ENCODE data around the gene CLIC1.

DNA sequence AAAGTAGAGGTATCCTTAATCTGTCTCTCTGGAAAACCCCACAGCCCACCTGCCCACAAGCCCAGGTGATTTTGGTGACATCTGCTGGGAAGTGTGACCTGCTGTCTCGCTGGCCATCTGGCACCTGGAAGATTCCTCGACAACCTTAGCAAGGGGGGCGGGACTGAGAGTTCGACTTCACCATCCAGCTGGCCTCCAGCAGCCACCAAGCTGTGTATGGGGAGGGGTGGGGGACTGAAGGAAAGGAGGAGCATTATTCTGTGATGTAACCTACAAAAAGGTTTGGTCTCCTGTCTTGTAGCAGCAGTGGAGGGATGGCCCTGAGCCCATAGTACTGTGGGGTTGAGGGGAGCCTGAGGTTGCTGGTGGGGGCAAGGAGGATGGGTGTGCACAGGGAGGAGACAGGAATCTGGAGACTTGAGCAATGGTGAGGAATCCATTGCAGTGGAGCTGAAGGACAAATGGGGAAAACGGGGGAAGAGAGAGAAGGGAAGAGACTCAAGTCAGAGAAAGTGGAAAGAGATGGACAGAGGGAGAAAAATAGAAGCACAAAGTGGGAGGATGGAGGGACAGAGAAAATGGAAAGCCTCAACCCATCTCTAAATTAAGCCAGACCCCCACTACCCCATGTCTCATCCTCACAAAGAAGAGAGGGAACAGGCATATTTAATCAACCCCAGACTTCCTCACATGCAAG is 25.7 kb downstream of the CLIC1 start:
- no peak for TF ChIP-seq CTCF (conservative IDR thresholded peaks at IDR 0.05; ENCODE audit: low read depth in 2 of 2)
- TF ChIP-seq POLR2AphosphoS5 (IDR thresholded peaks at IDR 0.05; ENCODE audit: low read depth), result no peak
- TF ChIP-seq EZH2phosphoT487 (IDR thresholded peaks at IDR 0.05; ENCODE audit: unreplicated experiment), result no peak
- TF ChIP-seq EZH2 (IDR thresholded peaks at IDR 0.05; ENCODE audit: low read depth, unreplicated experiment), result no peak
- TF ChIP-seq REST (IDR thresholded peaks at IDR 0.05; ENCODE audit: unreplicated experiment), result no peak
- no peak for TF ChIP-seq CREB1 (CRISPR knock-in tag; IDR thresholded peaks at IDR 0.05; ENCODE audit: low read depth)
